ENCODE measurements around the gene GPD1.
"Not testable (repeated sequence)": the region's sequence is repeated elsewhere in the genome, so short reads cannot be mapped to it uniquely, and the experiment has no call there.

DNA sequence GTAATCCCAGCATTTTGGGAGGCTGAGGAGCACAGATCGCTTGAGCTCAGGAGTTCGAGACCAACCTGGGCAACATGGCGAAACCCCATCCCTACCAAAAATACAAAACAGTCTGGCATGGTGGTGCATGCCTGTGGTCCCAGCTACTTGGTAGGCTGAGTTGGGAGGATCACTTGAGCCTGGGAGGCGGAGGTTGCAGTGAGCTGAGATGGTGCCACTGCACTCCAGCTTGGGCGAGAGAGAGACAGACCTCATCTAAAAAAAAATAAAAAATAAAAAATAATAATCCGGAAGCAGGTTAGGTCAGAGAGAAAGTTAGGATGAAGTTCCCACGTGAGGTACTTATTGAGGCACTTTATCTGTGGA, 19.4 kb upstream of the GPD1 start:
- not testable (repeated sequence) for TF ChIP-seq POLR2A (IDR thresholded peaks at IDR 0.05)
- TF ChIP-seq, protein P1, sequence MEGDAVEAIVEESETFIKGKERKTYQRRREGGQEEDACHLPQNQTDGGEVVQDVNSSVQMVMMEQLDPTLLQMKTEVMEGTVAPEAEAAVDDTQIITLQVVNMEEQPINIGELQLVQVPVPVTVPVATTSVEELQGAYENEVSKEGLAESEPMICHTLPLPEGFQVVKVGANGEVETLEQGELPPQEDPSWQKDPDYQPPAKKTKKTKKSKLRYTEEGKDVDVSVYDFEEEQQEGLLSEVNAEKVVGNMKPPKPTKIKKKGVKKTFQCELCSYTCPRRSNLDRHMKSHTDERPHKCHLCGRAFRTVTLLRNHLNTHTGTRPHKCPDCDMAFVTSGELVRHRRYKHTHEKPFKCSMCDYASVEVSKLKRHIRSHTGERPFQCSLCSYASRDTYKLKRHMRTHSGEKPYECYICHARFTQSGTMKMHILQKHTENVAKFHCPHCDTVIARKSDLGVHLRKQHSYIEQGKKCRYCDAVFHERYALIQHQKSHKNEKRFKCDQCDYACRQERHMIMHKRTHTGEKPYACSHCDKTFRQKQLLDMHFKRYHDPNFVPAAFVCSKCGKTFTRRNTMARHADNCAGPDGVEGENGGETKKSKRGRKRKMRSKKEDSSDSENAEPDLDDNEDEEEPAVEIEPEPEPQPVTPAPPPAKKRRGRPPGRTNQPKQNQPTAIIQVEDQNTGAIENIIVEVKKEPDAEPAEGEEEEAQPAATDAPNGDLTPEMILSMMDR (IDR thresholded peaks at IDR 0.05), result not testable (repeated sequence)
